Measurements from ENCODE around the gene UNK. TPM values are rescaled to one million over a fixed set of nuclear protein-coding genes. Genes with fewer than 3 reads are reported as not detected.

Gene UNK, protein sequence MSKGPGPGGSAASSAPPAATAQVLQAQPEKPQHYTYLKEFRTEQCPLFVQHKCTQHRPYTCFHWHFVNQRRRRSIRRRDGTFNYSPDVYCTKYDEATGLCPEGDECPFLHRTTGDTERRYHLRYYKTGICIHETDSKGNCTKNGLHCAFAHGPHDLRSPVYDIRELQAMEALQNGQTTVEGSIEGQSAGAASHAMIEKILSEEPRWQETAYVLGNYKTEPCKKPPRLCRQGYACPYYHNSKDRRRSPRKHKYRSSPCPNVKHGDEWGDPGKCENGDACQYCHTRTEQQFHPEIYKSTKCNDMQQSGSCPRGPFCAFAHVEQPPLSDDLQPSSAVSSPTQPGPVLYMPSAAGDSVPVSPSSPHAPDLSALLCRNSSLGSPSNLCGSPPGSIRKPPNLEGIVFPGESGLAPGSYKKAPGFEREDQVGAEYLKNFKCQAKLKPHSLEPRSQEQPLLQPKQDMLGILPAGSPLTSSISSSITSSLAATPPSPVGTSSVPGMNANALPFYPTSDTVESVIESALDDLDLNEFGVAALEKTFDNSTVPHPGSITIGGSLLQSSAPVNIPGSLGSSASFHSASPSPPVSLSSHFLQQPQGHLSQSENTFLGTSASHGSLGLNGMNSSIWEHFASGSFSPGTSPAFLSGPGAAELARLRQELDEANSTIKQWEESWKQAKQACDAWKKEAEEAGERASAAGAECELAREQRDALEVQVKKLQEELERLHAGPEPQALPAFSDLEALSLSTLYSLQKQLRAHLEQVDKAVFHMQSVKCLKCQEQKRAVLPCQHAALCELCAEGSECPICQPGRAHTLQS
- 22.9 and 49.0 TPM in 2 replicates for total RNA-seq (2014; rRNA removed; shearing (Covaris generic); ENCODE audit: low replicate concordance)

DNA sequence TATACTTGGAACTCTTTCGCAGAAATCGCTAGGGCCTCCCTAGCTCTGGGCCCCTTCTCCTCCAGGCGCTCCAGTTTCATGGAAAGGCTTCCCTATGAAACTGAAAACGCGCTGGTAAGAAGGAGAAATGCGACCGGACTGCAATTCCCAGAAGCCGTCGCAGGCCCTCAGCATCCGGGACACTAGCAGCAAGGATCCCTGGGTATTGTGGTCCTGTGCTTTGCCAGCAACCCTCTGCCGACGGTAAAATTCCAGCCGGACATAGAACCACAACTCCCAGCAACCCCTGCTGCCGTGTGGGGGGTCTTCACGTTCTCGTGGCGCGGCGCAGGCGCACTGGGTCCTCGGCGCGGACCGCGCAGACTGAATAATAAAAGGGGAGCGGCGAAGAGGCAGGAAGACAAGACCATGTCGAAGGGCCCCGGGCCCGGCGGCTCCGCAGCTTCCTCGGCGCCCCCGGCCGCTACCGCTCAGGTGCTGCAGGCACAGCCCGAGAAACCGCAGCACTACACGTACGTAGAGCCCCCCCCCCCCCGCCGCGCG lies at the start of gene UNK:
Gene UNK (plus strand): TSS at position 334 of the 543 bp plus-strand sequence. CDS start 75 bp downstream, at position 409.
- no peaks in the 10 kb centered on the region for H3K9me2 ChIP-seq (replicated peaks; ENCODE audit: insufficient read depth, low read length)
- no peaks in the 10 kb centered on the region for H3K27me3 ChIP-seq (ENCODE audit: low read length)
- DNase-seq, result peak; percentile 99
- H3K4me2 ChIP-seq (ENCODE audit: low read depth, low read length, poor library complexity, severe bottlenecking), result peak within 1 kb of the TSS; percentile 89
- peak within 1 kb of the TSS; percentile 95 for H3K27ac ChIP-seq (ENCODE audit: low read length)
- H3K9ac ChIP-seq (ENCODE audit: low read length), result peak within 1 kb of the TSS; percentile 93
- H2AFZ ChIP-seq (ENCODE audit: low read length), result peak within 1 kb of the TSS; percentile 60; the same call in 1 of the 2 replicates
- peaks cover 45% of the 10 kb centered on the region for H3K79me2 ChIP-seq (ENCODE audit: low read length)
- no peaks in the 10 kb centered on the region for H3K9me3 ChIP-seq (ENCODE audit: low read length)
- H3K4me3 ChIP-seq (ENCODE audit: low read length), result peak within 1 kb of the TSS; percentile 85
- peaks cover 56% of the 10 kb centered on the region for H3K4me1 ChIP-seq (ENCODE audit: low read length)
- no peaks in the 10 kb centered on the region for H4K20me1 ChIP-seq (ENCODE audit: insufficient read depth, low read depth, low read length)
- H3K36me3 ChIP-seq (ENCODE audit: insufficient read depth, low read length), result peaks cover 4% of the 10 kb centered on the region; the same call in 1 of the 2 replicates

DNA sequence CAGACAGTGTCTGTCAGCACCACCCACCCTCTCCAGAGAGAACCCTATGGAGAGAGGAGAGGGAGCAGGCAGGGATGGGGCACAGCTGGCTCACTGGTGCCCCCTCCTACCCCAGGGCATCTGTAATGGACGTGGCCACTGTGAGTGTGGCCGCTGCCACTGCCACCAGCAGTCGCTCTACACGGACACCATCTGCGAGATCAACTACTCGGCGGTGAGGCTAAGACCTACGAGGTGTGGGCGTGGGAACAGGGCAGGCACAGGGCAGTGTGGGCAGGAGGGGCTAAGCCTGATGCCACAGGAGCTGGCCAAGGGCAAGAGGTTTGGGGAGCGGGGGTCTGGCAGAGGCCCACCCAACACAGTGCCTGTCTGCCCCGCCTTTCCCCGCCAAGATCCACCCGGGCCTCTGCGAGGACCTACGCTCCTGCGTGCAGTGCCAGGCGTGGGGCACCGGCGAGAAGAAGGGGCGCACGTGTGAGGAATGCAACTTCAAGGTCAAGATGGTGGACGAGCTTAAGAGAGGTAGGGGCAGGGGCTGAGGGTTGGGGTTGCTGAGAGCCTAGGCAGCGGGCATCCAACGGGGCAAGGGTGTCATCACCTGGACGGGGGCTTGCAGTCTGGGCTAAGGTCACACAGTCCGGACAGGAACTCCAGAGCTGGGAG lies 48.3 kb upstream of the UNK start:
- Histone ChIP-seq H3K4me2 (ENCODE audit: low read depth, low read length, poor library complexity, severe bottlenecking) (no peak overlapping the region), H3K79me2 (ENCODE audit: low read length) (no peaks in the 10 kb centered on the region), H3K27me3 (ENCODE audit: low read length) (no peaks in the 10 kb centered on the region), H3K9me2 (replicated peaks; ENCODE audit: insufficient read depth, low read length) (no peaks in the 10 kb centered on the region), H4K20me1 (ENCODE audit: insufficient read depth, low read depth, low read length) (no peaks in the 10 kb centered on the region), H3K9me3 (ENCODE audit: low read length) (no peaks in the 10 kb centered on the region), H2AFZ (ENCODE audit: low read length) (no peak overlapping the region), H3K27ac (ENCODE audit: low read length) (no peak overlapping the region), H3K9ac (ENCODE audit: low read length) (no peak overlapping the region), H3K36me3 (ENCODE audit: insufficient read depth, low read length) (no peaks in the 10 kb centered on the region), H3K4me3 (ENCODE audit: low read length) (no peak overlapping the region), H3K4me1 (ENCODE audit: low read length) (peaks cover 16% of the 10 kb centered on the region)
- DNase-seq, result no peak

DNA sequence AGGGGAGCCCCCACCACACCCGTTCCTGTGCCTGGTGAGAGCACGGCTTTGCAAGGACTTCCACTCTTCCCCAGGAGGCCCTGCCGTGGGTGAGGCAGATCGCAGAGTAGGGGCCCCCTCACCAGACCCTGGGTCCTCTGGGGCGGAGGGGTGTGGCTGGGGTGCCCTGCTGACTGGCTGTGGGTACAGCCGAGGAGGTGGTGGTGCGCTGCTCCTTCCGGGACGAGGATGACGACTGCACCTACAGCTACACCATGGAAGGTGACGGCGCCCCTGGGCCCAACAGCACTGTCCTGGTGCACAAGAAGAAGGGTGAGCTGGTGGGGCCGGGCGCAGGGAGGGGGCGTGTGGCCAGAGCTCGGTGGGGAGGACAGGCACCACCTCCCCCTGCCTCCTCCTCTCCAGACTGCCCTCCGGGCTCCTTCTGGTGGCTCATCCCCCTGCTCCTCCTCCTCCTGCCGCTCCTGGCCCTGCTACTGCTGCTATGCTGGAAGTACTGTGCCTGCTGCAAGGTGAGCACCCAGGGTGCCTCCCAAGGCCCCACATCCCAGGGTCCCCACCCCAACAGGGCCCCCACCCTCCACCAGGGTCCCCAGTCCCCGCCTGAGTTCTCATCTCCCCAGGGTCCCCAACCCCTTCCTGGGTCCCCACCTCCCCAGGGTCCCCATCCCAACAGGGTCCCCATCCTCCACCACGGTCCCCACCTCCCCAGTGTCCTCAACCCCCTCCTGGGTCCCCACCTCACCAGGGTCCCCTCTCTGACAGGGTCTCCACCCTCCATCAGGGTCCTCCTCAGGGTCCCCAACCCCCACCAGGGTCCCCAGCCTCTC lies 47.3 kb upstream of the UNK start:
- Histone ChIP-seq H3K9ac (ENCODE audit: low read length) (0 out of 2 replicates have a peak overlapping the region, but pooled peaks have one; percentile 9), H3K36me3 (ENCODE audit: insufficient read depth, low read length) (no peaks in the 10 kb centered on the region), H3K9me3 (ENCODE audit: low read length) (no peaks in the 10 kb centered on the region), H3K27me3 (ENCODE audit: low read length) (no peaks in the 10 kb centered on the region), H4K20me1 (ENCODE audit: insufficient read depth, low read depth, low read length) (no peaks in the 10 kb centered on the region), H3K79me2 (ENCODE audit: low read length) (no peaks in the 10 kb centered on the region), H3K4me3 (ENCODE audit: low read length) (no peak overlapping the region), H3K4me2 (ENCODE audit: low read depth, low read length, poor library complexity, severe bottlenecking) (peak overlapping the region; percentile 31), H3K27ac (ENCODE audit: low read length) (no peak overlapping the region), H2AFZ (ENCODE audit: low read length) (0 out of 2 replicates have a peak overlapping the region, but pooled peaks have one; percentile 58), H3K9me2 (replicated peaks; ENCODE audit: insufficient read depth, low read length) (no peaks in the 10 kb centered on the region), H3K4me1 (ENCODE audit: low read length) (peaks cover 16% of the 10 kb centered on the region)
- DNase-seq, result no peak

DNA sequence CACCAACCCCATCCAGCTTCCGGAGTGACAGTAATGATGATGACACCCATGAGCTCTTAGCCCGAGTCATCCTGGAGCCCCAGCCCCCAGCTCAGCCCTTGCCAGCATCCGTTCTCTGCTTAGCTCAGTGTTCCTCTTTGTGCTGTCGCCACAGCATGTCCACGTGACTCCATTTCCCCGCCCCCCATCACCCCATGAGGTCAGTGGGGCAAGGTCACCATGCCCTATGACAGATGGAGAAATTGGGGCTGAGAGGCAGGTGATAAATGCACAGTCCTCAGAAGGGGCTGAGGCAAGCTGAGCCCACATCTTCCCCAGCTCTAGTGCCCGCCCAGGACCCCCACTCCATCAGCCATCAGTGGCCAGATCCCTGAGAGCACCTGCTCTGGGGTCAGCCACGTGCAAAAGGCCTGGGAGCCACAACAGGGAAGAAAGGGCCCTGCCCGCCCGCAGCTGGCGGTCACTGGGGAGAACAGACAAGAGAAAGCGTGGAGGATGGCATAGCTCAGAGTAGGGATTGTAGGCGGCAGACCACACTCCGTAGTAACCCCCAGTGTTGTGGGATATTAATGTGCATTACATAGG lies 46.3 kb upstream of the UNK start:
- H3K27ac ChIP-seq (ENCODE audit: low read length), result no peak overlapping the region
- H3K9ac ChIP-seq (ENCODE audit: low read length), result 0 out of 2 replicates have a peak overlapping the region, but pooled peaks have one; percentile 9
- no peaks in the 10 kb centered on the region for H3K27me3 ChIP-seq (ENCODE audit: low read length)
- peak; percentile 70 for DNase-seq
- peak overlapping the region; percentile 58; the same call in 1 of the 2 replicates for H2AFZ ChIP-seq (ENCODE audit: low read length)
- H3K9me3 ChIP-seq (ENCODE audit: low read length), result no peaks in the 10 kb centered on the region
- H4K20me1 ChIP-seq (ENCODE audit: insufficient read depth, low read depth, low read length), result no peaks in the 10 kb centered on the region
- H3K4me2 ChIP-seq (ENCODE audit: low read depth, low read length, poor library complexity, severe bottlenecking), result peak overlapping the region; percentile 31
- H3K4me3 ChIP-seq (ENCODE audit: low read length), result no peak overlapping the region
- H3K79me2 ChIP-seq (ENCODE audit: low read length), result no peaks in the 10 kb centered on the region
- H3K9me2 ChIP-seq (replicated peaks; ENCODE audit: insufficient read depth, low read length), result no peaks in the 10 kb centered on the region
- H3K4me1 ChIP-seq (ENCODE audit: low read length), result peaks cover 16% of the 10 kb centered on the region
- H3K36me3 ChIP-seq (ENCODE audit: insufficient read depth, low read length), result no peaks in the 10 kb centered on the region

DNA sequence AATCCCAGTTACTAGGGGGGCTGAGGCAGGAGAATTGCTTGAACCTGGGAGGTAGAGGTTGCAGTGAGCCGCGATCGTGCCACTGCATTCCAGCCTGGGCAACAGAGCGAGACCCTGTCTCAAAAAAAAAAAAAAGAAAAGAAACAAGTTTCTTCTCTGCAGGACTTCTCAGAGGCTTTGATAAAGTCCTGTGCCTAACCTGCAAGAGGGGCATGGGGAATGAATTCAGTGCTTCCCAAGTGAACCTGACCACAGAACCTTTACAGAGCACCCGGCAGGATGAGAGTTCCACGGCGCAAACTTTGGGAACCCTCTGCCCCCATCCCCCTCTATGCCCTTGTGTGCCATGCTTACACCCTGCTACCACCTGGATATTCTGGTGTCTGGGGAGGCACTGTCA lies 45.4 kb upstream of the UNK start:
- H3K4me2 ChIP-seq (ENCODE audit: low read depth, low read length, poor library complexity, severe bottlenecking), result no peak overlapping the region
- H2AFZ ChIP-seq (ENCODE audit: low read length), result no peak overlapping the region
- DNase-seq, result no peak
- H3K27ac ChIP-seq (ENCODE audit: low read length), result no peak overlapping the region
- H3K4me1 ChIP-seq (ENCODE audit: low read length), result peaks cover 16% of the 10 kb centered on the region
- H3K79me2 ChIP-seq (ENCODE audit: low read length), result no peaks in the 10 kb centered on the region
- no peaks in the 10 kb centered on the region for H3K9me3 ChIP-seq (ENCODE audit: low read length)
- H3K9me2 ChIP-seq (replicated peaks; ENCODE audit: insufficient read depth, low read length), result no peaks in the 10 kb centered on the region
- H3K4me3 ChIP-seq (ENCODE audit: low read length), result no peak overlapping the region
- H3K36me3 ChIP-seq (ENCODE audit: insufficient read depth, low read length), result no peaks in the 10 kb centered on the region
- H3K27me3 ChIP-seq (ENCODE audit: low read length), result no peaks in the 10 kb centered on the region
- no peaks in the 10 kb centered on the region for H4K20me1 ChIP-seq (ENCODE audit: insufficient read depth, low read depth, low read length)
- no peak overlapping the region for H3K9ac ChIP-seq (ENCODE audit: low read length)

DNA sequence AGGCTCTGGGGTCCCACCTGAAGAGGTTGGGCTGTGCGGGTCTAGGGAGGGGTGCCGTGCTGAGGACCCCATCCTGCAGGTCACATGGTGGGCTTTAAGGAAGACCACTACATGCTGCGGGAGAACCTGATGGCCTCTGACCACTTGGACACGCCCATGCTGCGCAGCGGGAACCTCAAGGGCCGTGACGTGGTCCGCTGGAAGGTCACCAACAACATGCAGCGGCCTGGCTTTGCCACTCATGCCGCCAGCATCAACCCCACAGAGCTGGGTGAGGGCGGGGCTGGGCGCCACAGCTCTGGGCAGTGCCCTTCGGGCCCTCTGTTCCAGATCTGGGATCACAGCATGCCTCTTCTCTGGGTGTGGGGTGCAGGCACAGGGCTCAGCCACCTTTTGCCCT lies 44.8 kb upstream of the UNK start:
- H2AFZ ChIP-seq (ENCODE audit: low read length), result no peak overlapping the region
- no peaks in the 10 kb centered on the region for H3K79me2 ChIP-seq (ENCODE audit: low read length)
- H3K9ac ChIP-seq (ENCODE audit: low read length), result no peak overlapping the region
- H3K36me3 ChIP-seq (ENCODE audit: insufficient read depth, low read length), result no peaks in the 10 kb centered on the region
- peaks cover 11% of the 10 kb centered on the region for H3K4me1 ChIP-seq (ENCODE audit: low read length)
- no peak overlapping the region for H3K4me3 ChIP-seq (ENCODE audit: low read length)
- no peaks in the 10 kb centered on the region for H3K27me3 ChIP-seq (ENCODE audit: low read length)
- H3K4me2 ChIP-seq (ENCODE audit: low read depth, low read length, poor library complexity, severe bottlenecking), result no peak overlapping the region
- no peaks in the 10 kb centered on the region for H3K9me3 ChIP-seq (ENCODE audit: low read length)
- no peaks in the 10 kb centered on the region for H3K9me2 ChIP-seq (replicated peaks; ENCODE audit: insufficient read depth, low read length)
- H3K27ac ChIP-seq (ENCODE audit: low read length), result no peak overlapping the region
- H4K20me1 ChIP-seq (ENCODE audit: insufficient read depth, low read depth, low read length), result no peaks in the 10 kb centered on the region
- no peak for DNase-seq

DNA sequence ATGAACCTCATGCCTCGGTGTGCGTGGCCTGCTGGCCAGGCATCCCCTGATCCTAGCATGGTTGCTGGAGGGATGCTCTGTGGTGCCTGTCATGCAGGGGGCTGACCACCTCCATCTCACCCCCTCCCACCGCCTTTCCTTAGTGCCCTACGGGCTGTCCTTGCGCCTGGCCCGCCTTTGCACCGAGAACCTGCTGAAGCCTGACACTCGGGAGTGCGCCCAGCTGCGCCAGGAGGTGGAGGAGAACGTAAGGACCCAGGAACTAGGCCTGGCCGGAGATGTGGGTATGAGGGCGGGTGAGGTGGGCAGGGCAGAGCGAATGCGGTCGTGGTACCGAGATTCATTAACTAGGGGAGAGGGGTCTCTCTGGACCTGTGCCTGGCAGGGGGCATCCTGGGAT lies 44.4 kb upstream of the UNK start:
- Histone ChIP-seq H3K4me1 (ENCODE audit: low read length) (peaks cover 9% of the 10 kb centered on the region), H3K4me3 (ENCODE audit: low read length) (no peak overlapping the region), H2AFZ (ENCODE audit: low read length) (no peak overlapping the region), H3K4me2 (ENCODE audit: low read depth, low read length, poor library complexity, severe bottlenecking) (no peak overlapping the region), H4K20me1 (ENCODE audit: insufficient read depth, low read depth, low read length) (no peaks in the 10 kb centered on the region), H3K9me2 (replicated peaks; ENCODE audit: insufficient read depth, low read length) (no peaks in the 10 kb centered on the region), H3K36me3 (ENCODE audit: insufficient read depth, low read length) (no peaks in the 10 kb centered on the region), H3K27me3 (ENCODE audit: low read length) (no peaks in the 10 kb centered on the region), H3K79me2 (ENCODE audit: low read length) (no peaks in the 10 kb centered on the region), H3K9me3 (ENCODE audit: low read length) (no peaks in the 10 kb centered on the region), H3K9ac (ENCODE audit: low read length) (no peak overlapping the region), H3K27ac (ENCODE audit: low read length) (no peak overlapping the region)
- no peak for DNase-seq
